Heart left ventricle (tissue), 13 donors: ENCODE measurements around the gene TRPV5.

ENCODE experiments used
- POLR2A ChIP-seq, 2 donors: fragments of 450-650 bp; IDR thresholded peaks; one replicate each; pipeline ENCODE4 v1.6.1; 2017; ENCODE audit warnings: antibody characterized with exemption in 2 of 2, mild to moderate bottlenecking in 2 of 2, moderate library complexity in 2 of 2
- TF ChIP-seq, protein P1 (sequence below), 12 donors: fragments of 200-600 bp; sonication (generic) in 4 of 12; IDR thresholded peaks; one replicate each; pipeline versions ENCODE4 v1.5.0 to v1.8.0; 2018 to 2022; ENCODE audit warnings: antibody characterized with exemption in 12 of 12, mild to moderate bottlenecking in 5 of 12
- donor health status: ischemic (EF 13 %, LVEDD 7.1; RV severe dilation, severe dysfunction).
- donor health status: DM: no; HTN: yes; CAD: no.
- donor health status: DM: no; HTN: no; CAD: no.
- donor health status: ischemic (EF 25% LVEDD 6.9; RV normal size, moderate dysfunction).
- donor health status: ischemic (EF 25% LVEDD 5.7; RV mildly dilated, moderate dysfunction).
- donor health status: ischemic (EF 35%, LVEDD 5.7; RV mildly dilated, moderate dysfunction).
- donor health status: nonischemic (EF 11% LVEDD 7.7; RV severe dilation, severe dysfunction).
- donor health status: DM: yes; HTN: yes; CAD: no.
- donor health status: PGD.
- donor health status: ischemic (EF 29% LVEDD 5.4; RV normal size, mild dysfunction).
- donor health status: nonischemic (EF 23%, LVEDD 6.1; RV moderate dilation, normal function).

- TF ChIP-seq POLR2A (IDR thresholded peaks at IDR 0.05) = no peak
- TF ChIP-seq, protein P1, sequence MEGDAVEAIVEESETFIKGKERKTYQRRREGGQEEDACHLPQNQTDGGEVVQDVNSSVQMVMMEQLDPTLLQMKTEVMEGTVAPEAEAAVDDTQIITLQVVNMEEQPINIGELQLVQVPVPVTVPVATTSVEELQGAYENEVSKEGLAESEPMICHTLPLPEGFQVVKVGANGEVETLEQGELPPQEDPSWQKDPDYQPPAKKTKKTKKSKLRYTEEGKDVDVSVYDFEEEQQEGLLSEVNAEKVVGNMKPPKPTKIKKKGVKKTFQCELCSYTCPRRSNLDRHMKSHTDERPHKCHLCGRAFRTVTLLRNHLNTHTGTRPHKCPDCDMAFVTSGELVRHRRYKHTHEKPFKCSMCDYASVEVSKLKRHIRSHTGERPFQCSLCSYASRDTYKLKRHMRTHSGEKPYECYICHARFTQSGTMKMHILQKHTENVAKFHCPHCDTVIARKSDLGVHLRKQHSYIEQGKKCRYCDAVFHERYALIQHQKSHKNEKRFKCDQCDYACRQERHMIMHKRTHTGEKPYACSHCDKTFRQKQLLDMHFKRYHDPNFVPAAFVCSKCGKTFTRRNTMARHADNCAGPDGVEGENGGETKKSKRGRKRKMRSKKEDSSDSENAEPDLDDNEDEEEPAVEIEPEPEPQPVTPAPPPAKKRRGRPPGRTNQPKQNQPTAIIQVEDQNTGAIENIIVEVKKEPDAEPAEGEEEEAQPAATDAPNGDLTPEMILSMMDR (IDR thresholded peaks at IDR 0.05) = no peak
Observed at GRCh38 chr7:142868188-142868985, 65.2 kb downstream of the TRPV5 start.
